Middle frontal gyrus (tissue), 1 donor: Measurements from ENCODE around the gene GDF2.

ENCODE experiments used
- DNase-seq: peaks from one replicate; pipeline ENCODE4 v3.0.0-alpha.2; 2015; ENCODE audit warnings: low spot score; ENCODE audit errors: extremely low spot score

Gene GDF2

DNA sequence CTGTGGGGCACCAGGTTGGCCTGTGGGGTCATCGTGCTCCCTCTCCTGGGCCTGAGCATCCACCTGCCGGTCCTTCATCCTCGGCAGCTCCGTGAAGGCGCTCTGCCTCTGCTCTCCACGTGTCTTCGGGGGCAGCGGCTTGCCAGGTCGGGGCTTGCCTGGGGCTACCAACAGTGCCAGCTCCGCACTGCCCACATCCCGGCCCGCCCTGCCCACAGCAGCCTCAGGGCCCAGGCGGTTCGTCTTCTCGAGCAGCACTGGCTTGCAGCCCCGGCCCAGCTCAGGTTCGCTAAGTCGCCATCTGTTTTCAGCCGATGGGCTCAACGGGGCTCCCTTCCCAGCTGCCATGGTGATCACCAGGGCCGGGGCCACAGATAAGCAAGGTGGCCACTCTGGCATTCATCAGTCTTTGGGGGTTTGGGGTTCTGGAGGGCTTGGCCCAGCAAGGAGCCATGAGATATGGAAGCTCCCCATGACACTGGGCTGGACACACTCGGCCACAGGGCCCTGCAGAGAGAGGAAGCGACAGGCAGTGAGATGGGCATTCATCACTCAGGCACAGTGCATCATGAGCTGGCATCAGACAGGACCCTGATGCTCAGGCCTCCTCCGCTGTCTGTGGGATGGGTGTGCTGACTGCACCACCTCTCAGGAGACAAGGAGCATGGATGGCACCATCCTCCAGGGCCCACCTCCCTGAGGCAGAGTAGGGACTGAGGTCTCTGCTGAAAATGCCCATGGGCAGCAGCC lies 46.4 kb downstream of the GDF2 start:
- DNase-seq = no peak

DNA sequence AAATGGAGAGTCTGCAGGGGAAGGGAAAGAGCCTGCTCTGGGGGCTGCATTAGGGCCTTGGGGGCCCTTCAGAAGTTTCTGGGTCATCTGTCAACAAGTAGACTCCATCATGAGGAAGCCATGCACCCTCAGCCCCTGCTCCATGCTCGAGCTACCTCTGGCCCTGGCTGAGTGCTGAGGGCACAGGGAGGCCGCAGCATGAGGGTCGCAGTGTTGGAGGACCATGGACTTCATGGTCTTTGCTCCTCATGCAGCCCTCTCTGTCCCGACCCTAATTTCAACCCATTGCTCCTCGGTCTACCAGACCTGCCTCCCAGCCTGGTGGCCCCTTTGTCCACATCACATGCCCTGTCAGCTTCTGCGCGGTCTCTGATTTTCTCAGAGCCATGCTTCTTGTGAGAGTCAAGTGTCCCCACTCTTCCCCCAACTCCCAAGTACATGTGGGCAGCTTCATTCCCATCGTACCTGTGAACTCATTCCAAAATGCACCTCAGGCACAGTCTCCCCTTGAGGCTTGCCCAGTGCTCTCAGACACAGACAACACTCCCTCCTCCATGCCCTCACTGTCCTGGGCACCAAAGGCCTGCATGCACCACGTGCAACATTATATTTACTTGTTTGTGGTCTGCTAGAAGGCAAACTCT lies 47.1 kb downstream of the GDF2 start:
- DNase-seq = no peak

DNA sequence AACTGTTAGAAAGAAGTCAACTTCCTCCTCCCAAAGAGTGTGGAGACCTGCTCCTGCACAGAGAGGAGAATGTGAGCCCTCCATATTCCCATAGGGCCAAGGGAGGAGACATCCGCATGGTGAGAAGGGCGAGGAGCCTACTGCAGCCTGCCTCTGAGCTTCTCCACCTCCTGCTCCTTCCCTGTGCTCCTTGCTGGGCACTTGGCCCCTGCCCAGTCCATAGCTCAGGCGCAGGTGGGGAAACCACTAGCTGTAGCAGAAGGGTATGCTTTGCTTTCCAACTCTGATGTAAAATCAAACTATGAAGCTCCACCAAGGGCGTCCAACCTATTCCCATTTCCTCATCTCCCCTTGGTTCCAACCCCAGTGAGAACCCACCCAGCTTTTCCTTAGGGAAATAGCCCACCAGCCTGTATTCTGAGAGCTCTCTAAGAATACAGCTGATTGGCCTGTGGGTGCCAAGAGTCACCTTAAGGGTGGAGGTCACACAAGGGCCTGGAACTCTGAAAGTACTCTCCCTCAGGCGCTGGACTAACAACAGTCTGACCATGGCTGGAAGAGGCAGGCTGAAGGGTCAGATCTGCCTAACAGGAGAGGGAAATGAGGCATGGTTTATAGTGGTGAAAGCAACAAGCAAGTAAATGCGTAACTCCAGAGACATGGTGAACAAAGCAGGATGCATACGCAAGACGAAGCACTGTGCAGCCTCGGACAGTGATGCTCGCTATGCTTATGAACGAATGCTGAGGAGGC lies 47.9 kb downstream of the GDF2 start:
- no peak for DNase-seq

DNA sequence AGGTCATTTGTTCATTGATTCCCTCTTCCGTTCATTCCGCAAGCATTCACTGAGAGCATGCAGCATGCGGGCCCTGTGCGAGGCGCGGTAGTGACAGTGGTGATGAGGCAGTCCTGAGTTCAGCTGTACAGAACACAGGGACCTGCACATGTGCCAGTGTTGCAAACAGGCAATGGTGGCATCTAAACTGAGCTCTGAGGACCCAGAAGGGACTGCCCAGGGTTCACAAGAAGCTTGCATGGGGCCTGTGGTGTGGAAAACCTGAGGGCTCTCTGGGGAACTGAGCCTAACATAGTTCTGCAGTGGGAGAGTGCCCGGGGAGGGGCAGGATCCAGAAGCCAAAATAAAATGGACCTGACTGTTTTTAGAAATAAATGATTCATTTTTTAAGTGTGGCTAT lies 48.6 kb downstream of the GDF2 start:
- DNase-seq = no peak

DNA sequence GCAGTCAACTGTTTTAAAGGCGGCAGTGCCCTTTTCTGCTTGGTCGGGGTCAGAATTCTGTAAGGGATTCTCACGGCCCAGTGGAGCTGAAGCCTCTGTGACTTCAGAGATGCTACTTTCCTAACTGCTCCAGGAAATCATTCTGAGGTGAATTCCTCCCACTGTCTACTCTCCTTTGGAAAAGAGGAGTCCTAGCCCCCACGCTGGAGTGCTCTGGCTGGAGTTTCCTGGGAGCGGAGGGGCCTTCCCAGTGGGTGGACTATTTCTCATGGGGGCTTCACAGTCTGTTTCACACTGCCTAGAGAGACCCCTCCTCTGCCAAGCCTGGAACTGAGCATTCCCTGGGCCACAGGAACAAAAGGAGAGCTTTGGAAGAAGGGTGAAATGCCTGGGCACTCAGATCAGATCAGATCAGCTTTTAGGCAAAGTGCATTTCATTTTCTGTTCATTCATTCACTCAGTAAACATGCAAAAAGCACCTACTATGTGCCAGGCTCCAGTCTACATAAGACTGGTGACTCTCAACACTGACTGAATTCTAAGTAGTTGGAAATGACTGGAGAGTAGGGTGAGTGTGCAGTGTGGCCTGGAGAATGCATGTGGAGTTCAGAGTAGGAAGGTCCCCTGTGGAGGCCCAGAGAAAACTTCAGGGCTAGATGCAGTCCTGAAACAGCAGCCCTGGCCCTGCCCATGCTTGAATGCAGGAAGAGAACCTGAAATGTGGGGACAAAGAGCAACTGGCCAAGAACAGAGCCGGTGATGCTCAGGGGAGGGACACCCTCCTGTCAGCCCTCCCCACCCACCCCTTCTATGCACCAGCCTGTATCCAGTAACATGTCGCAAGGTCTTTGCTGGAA lies 49.6 kb downstream of the GDF2 start:
- DNase-seq = no peak

DNA sequence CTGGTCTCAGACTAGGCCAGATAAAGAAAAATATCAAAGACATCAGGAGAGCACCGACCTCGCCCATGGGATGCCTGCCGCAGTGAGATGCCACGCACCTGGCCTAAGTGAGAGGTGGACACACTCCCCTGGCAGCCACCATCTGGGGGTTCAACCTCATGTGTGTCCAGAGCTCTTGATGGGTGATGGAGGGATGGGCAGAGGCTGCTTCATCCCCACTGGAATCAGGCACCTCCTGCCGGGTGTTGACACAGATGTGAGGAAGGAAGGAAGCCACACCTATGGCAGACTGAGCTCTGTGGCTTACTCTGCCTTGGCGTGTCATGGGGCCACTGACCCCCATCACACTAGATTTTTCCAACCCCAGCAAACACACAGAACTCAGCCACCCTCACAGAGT lies 50.5 kb downstream of the GDF2 start:
- no peak for DNase-seq

DNA sequence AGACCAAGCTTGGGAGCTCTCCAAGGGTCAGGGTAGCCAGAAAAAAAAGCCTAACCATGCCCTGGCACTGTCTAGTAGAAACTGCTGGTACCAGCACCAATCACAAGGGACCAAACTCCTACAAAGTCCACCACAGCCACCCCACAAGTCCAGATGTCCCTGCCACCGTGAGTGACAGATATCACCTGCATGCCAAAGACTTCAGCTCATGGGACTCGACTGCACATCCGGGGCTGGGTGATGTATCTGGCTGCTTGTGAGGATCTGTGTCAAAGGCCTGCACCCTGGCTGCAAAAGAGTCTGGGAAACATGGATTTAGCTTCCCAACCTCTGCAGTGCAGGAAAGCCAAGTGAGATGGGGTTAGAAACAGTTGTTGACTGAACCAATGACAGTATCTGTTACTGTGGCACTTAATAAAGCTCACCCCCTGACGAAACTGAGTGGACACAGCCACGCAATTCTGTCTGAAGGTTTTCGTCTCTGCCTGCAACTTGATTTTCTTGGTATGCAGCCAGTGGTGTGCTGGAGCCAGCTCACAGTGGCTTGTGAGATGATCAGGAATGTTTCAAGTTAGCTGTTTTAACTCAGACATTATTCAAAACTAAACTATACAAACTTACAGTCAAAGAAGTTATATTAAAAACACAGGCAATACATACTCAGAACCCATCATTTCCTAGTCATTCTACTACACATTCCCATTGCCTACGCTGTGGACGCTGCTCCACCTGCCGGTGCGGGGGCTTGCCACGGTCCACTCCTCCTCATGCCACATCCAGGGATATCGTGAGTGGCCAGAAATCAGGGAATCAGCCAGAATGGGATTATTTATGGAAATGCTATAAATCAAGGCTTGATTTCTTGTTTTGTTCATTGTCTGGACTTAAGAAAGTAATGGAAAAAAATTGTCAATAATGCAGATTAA lies 52.6 kb downstream of the GDF2 start:
- no peak for DNase-seq

DNA sequence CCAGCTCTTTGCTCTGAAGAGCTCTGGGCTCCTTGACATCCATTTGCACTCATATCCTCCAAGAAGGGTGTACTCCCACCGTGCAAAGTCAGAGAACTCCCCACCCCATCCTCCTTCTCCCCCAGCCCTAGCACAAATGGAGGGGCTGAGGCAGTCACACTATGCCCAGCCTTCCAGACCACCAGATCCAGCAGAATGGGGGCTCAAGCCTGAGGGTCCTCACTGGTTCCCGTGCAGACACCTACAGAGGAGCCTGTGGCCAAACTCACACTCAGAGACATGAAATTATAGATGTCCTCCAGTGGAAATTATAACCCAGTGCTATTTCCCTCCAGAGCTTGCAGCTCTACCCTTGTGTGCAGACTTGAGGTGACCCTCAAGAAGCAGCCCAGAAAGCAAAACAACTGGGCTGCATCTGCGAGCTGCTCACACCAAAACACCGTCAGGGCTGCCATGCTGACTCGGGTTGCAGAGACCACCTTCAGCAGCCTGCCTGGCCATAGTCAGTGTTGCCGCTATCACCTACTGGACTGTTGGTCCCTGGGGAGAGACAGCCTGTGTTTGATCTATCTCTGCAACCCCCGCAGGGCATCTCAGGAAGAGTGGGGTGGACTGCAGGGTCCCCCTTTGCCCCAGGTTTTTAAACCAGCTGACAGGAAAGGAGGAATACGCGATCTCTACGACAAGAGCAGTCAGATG lies 54.4 kb downstream of the GDF2 start:
- DNase-seq = no peak
